CD4-positive, alpha-beta T cell treated with Interleukin-12 subunit alpha and Interleukin-12 subunit beta, for 1 hour (primary cell): ENCODE measurements around the gene CDK6.
"Not testable (repeated sequence)": the region's sequence is repeated elsewhere in the genome, so short reads cannot be mapped to it uniquely, and the experiment has no call there.

Source experiments
- DNase-seq: peaks from one replicate; pipeline ENCODE4 v3.0.0-alpha.2; 2020

CDK6 gene

GRCh38 chr7:92836489-92836999, at the start of gene CDK6:
TSS of gene CDK6 (minus strand) at chr7:92836573. CDS start at chr7:92833323, 3,250 bp downstream.
- peak; percentile 66 for DNase-seq

GRCh38 chr7:92886039-92886438, 49.7 kb upstream of the CDK6 start:
- not testable (repeated sequence) for DNase-seq

GRCh38 chr7:92884218-92884617, 47.8 kb upstream of the CDK6 start:
- DNase-seq, result no peak

- no peak for DNase-seq
Observed at GRCh38 chr7:92882760-92883159, 46.4 kb upstream of the CDK6 start.

- DNase-seq, result no peak
Observed at GRCh38 chr7:92881091-92881485, 44.7 kb upstream of the CDK6 start.

GRCh38 chr7:92880212-92881090, 44.1 kb upstream of the CDK6 start:
- DNase-seq, result peak; percentile 5

GRCh38 chr7:92877367-92877766, 41.0 kb upstream of the CDK6 start:
- DNase-seq, result no peak

- DNase-seq, result no peak
Observed at GRCh38 chr7:92876836-92877235, 40.5 kb upstream of the CDK6 start.

GRCh38 chr7:92875719-92876118, 39.3 kb upstream of the CDK6 start:
- DNase-seq, result no peak

- no peak for DNase-seq
Observed at GRCh38 chr7:92875173-92875572, 38.8 kb upstream of the CDK6 start.

- DNase-seq, result no peak
Observed at GRCh38 chr7:92874567-92874966, 38.2 kb upstream of the CDK6 start.

- DNase-seq, result no peak
Observed at GRCh38 chr7:92873776-92874175, 37.4 kb upstream of the CDK6 start.

GRCh38 chr7:92872701-92873100, 36.3 kb upstream of the CDK6 start:
- no peak for DNase-seq

GRCh38 chr7:92868683-92869293, 32.4 kb upstream of the CDK6 start:
- no peak for DNase-seq

- DNase-seq, result peak; percentile 48
Observed at GRCh38 chr7:92864169-92864568, 27.8 kb upstream of the CDK6 start.

GRCh38 chr7:92856436-92856835, 20.1 kb upstream of the CDK6 start:
- no peak for DNase-seq

GRCh38 chr7:92854501-92855238, 18.3 kb upstream of the CDK6 start:
- no peak for DNase-seq

GRCh38 chr7:92851732-92852131, 15.4 kb upstream of the CDK6 start:
- no peak for DNase-seq

- no peak for DNase-seq
Observed at GRCh38 chr7:92850516-92850915, 14.1 kb upstream of the CDK6 start.

GRCh38 chr7:92849322-92849721, 12.9 kb upstream of the CDK6 start:
- DNase-seq, result no peak

- no peak for DNase-seq
Observed at GRCh38 chr7:92848851-92849250, 12.5 kb upstream of the CDK6 start.

- DNase-seq, result no peak
Observed at GRCh38 chr7:92848441-92848840, 12.1 kb upstream of the CDK6 start.

- no peak for DNase-seq
Observed at GRCh38 chr7:92847305-92847704, 10.9 kb upstream of the CDK6 start.

GRCh38 chr7:92845736-92846135, 9.4 kb upstream of the CDK6 start:
- DNase-seq, result no peak
